C4-2B (cell line): ENCODE data around the gene GNPTG.

Source experiments
- ZFX ChIP-seq: fragments of 450-650 bp; IDR thresholded peaks from 2 replicates; pipeline ENCODE4 v1.6.1; 2017
- TF ChIP-seq, protein P1 (sequence below): fragments of 450-650 bp; conservative IDR thresholded peaks from 2 replicates; pipeline ENCODE4 v1.5.1; 2017; ENCODE audit warnings: mild to moderate bottlenecking

DNA sequence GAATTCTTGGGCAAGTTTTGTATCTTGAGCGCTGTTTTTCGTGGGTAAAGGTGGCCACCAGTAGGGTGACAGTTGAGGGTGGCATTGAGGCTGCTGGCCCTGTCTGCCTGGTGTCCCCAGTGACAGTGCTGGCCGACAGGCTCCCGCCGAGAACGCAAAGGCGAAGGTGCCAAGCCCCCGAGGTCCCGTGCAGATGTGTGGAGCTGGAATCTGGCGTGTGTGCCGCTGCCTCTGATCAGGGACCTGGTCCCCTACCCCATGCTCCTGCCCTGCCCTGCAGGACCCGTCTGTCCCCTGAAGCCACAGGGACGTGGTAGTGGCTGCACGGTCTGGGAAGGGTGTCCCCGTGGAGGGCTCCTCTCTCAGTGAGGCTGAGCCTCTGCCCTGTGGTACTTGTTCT is 38.8 kb upstream of the GNPTG start:
- TF ChIP-seq, protein P1, sequence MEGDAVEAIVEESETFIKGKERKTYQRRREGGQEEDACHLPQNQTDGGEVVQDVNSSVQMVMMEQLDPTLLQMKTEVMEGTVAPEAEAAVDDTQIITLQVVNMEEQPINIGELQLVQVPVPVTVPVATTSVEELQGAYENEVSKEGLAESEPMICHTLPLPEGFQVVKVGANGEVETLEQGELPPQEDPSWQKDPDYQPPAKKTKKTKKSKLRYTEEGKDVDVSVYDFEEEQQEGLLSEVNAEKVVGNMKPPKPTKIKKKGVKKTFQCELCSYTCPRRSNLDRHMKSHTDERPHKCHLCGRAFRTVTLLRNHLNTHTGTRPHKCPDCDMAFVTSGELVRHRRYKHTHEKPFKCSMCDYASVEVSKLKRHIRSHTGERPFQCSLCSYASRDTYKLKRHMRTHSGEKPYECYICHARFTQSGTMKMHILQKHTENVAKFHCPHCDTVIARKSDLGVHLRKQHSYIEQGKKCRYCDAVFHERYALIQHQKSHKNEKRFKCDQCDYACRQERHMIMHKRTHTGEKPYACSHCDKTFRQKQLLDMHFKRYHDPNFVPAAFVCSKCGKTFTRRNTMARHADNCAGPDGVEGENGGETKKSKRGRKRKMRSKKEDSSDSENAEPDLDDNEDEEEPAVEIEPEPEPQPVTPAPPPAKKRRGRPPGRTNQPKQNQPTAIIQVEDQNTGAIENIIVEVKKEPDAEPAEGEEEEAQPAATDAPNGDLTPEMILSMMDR: no peak
- no peak for TF ChIP-seq ZFX
